GM20431 (cell line): Measurements from ENCODE around the gene WWTR1.

Experiments used
- in situ Hi-C: fragments of 300-500 bp; cut with MseI, MboI; formaldehyde crosslinking; loops from one replicate; pipeline ENCODE4 v1.15.0; 2020; ENCODE audit warnings: low sequenced_read_pairs; ENCODE audit not compliant: unreplicated experiment

Gene WWTR1

GRCh38 chr3:149599236-149599635 is 58.6 kb downstream of the WWTR1 start:
- in situ Hi-C loops: no loop called here

GRCh38 chr3:149596134-149596770 is 61.6 kb downstream of the WWTR1 start:
- in situ Hi-C loops: no loop called here

DNA sequence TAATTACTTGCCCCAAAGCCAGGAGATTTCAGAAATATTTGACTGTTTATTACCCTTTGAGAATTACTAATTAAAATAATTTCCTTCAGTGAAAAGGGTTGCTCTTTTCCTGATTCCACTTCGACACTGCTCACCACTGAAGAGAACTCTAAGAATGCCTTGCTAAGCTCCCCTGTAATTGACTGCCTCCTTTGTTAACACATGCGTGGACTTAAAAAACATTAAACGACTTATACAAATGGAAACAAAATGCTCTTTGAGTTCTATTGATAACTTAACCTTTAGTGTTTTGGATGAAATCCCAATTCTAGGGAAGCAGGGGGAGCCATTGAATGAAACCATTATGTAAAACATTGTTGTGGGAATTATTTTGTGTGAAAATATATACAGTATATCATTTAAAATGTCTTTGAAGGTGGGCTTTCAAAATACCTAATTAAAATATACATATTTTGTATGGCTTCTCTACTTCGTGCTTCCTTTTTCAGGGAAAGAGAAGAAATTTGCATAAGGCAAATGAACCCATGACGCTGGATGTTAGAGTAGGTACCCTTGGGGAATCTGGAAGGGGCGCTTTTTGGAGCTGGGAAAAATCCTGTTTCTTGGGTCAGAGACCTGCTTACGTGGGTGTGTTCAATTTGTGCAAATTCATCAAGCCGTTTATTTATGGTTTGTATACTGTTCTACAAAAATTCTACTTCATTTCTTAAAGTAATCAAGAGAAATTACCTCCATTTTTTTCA is 64.2 kb downstream of the WWTR1 start:
- in situ Hi-C loops: no loop called here

GRCh38 chr3:149592758-149593240 is 65.0 kb downstream of the WWTR1 start:
- in situ Hi-C loops: no loop called here

GRCh38 chr3:149590691-149591441 is 67.0 kb downstream of the WWTR1 start:
- in situ Hi-C loops: no loop called here

DNA sequence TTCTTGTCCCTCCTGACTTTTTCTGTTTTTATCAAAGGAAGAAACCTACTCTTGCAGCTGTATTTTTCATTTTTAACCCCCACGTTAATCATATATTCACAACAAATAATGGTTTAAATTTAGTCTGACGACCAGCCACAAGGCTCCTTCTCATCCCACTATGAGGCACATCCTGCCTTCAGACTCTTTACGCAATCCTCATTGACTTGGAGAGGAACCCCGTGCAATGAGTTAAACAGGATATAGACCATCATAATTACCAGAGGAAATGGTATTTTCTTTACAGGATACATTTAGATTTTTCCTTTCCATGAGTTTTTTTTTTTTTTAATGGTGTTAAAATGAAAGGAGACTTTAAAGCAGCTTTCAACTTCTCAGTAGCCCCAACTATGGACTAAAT is 68.5 kb downstream of the WWTR1 start:
- in situ Hi-C loops: no loop called here

GRCh38 chr3:149588909-149589308 is 68.9 kb downstream of the WWTR1 start:
- in situ Hi-C loops: no loop called here

DNA sequence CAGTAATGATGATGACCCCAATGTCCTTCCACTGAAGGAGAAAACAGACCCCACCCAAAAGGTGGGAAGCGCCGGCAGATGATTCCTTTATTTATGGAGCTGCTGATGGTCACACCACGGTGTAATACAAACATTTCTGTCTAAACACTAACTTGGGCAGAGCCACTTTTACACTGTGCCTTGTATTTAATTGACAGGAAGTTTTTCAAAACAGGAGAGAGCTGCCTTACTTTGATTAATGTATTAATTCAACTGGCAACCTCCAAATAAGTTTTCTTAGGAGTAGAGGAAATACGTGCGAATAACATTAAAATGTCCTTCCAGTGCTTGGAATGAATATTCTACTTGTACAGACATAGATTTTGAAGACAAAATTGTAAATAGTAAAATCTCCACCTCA is 70.4 kb downstream of the WWTR1 start:
- in situ Hi-C loops: no loop called here

- in situ Hi-C loops: no loop called here
These were observed 71.0 kb downstream of the WWTR1 start for GRCh38 chr3:149586871-149587270.

DNA sequence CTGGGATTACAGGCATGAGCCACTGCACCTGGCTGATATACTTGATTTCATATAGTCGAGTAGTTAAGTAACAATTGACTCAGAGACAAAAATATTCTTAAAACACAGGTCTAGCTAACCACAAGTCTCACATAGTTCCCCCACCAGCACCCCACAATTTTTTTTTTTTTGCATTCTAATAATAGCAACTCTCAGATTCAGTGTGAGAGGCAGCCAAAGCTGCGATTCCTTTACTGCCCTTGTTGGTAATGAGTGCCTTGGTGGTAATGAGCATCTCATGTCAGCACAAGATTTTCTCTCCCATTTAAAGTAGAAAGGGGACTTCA is 72.5 kb downstream of the WWTR1 start:
- in situ Hi-C loops: no loop called here

DNA sequence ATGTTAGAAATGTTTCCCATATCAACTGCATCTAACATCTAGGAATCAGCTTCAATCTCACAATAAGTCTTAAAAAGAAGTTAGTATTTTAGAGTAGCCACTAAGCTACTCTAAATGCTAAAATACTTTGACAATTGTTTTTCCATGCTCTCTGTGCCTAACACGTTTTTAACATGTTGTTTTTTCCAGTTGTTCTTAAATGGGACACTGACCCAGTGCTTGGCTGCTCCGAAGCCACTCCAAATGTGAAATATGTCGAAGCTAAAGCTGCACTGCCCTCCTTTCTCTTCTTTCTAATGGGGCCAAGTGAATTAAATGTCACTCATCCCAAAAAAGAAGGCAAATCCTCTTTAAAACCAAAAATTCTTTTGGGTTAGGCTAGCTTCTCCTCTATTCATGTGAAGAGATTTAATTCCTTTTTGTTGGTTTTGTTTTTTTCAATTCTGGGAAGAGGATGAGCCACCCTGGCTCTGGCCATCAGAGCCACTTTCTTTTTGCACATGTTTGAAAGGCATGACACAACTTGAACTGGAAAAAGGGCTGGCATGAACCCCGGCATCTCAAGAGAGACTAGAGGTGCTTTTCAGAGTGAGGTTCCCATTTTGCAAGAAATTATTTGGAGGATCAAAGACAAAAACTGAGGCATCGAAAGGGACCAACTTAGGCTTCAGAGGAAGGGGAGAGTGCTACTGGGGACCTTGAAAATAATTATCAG is 73.7 kb downstream of the WWTR1 start:
- in situ Hi-C loops: no loop called here

DNA sequence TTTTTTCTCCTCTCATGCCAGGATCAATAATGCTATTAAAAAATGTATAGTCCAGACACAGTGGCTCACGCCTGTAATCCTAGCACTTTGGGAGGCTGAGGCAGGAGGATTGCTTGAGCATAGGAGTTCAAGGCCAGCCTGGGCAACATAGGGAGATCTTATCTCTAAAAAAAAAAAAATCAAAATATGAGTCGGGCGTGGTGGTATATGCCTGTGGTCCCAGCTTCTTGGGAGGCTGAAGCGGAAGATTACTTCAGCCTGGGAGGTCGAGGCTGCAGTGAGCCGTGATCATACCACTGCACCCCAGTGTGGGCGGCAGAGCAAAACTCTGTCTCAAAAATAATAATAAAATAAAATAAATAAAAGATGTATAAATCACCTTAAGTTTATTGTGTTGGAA is 75.4 kb downstream of the WWTR1 start:
- in situ Hi-C loops: no loop called here

DNA sequence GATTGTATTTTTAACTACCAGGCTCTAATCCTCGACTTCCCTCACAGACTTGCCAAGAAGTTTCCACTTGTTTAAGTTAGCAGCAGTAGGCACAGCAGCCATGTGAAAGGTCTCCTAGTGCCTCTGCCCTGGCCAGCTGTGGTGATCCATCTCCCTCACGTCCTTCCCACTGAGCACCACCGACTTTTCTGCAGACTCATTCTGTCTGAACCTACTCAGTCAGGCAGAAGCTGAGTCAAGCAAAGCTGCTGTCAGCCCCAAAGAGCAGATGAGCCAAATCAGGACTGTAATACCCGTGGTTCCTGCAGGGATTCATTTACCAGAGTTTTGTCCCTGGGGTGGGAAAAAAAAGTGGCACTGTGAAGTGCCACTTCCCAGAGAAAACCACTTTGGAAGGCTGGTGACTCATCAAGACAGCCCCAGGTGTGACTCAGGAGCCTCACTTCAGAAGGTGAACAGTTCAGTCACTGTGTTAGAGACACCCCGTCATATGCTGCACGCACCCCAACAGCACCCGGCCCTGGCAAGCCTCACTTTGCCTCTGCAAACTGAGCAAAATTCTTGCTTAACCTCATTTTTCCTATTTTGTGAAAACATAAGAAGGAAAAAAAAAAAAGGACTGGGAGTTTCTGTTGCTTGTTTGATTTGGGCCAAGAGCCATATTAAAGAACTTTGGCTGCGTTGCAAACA is 76.0 kb downstream of the WWTR1 start:
- in situ Hi-C loops: no loop called here

GRCh38 chr3:149581248-149581647 is 76.6 kb downstream of the WWTR1 start:
- in situ Hi-C loops: no loop called here

DNA sequence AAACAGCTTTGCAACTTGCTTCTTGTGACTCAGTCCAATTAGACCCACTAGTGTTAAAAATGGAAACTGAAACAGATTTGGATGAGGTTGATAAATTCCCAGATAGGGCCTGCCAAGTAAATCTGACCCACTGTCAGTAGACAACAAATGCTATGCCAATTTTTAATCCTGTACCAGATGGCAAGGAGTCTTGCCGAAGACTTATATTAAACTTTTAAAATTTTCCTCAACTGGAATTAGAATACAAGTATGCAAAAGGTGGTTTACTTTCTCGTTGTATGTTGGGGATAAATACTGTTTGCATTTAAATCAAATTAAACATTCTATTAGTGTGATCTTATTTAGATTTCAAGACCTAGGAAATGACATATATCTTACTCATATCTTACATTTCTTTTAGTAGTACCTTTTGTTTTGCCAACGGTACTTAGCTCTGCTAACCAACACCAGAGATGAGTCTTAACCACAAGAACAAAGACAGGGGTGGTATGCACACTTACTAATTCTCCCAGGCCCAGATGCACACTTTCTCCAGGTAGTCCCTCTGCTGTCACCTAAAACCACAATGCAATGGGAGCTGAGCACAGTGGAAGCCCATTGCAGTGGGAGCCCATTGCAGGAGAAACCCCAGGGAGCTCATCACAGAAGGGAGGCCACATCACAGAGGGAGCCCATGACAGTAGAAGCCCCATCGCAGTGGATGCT is 77.8 kb downstream of the WWTR1 start:
- in situ Hi-C loops: no loop called here

- in situ Hi-C loops: no loop called here
These were observed 78.7 kb downstream of the WWTR1 start for GRCh38 chr3:149579161-149579560.

- in situ Hi-C loops: no loop called here
These were observed 80.0 kb downstream of the WWTR1 start for GRCh38 chr3:149577801-149578200.

DNA sequence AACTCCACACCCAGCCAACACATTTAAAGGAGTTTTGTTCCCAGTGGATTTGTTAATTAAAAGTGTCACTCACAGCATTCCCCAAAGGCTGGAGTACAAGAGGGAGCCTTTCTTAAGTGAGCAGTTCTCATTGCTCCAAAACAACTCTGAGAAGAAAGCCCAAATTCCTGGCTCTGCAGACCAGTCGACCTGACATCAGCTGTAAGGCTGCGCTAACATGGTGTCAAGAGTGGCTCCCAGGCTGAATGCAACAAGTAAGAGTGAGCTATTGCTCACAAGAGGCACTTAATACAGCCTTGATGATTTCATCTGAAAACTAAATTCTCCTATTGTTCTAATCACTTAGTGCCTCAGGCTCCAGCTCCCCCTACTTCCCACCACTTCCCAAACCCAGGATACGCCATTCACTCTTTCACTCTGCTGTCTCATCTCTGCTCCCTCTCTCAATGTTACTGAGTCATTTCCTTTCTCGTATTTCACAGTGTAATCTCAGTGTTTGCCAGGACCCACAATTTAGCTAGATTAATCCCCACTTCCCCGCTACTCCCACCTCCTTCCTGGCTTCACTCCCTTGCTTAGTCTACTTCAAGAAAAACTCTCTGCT is 81.8 kb downstream of the WWTR1 start:
- in situ Hi-C loops: no loop called here
